HL-60/S4 (cell line): ENCODE measurements around the gene BRF1.
"Not testable (repeated sequence)": the region's sequence is repeated elsewhere in the genome, so short reads cannot be mapped to it uniquely, and the experiment has no call there.

Experiments
- in situ Hi-C: fragments of 300-500 bp; cut with MboI; formaldehyde crosslinking; loops from 2 replicates; pipeline ENCODE4 v1.14.3; 2022; ENCODE audit warnings: low sequenced_read_pairs

The BRF1 gene

GRCh38 chr14:105333613-105334364, 33.0 kb upstream of the BRF1 start:
- in situ Hi-C loops, result no loop called here

- in situ Hi-C loops, result no loop called here
Observed at GRCh38 chr14:105333020-105333490, 32.3 kb upstream of the BRF1 start.

GRCh38 chr14:105332350-105332874, 31.6 kb upstream of the BRF1 start:
- in situ Hi-C loops, result no loop called here

GRCh38 chr14:105331575-105332349, 31.0 kb upstream of the BRF1 start:
- in situ Hi-C loops, result no loop called here

- in situ Hi-C loops, result no loop called here
Observed at GRCh38 chr14:105330491-105330895, 29.7 kb upstream of the BRF1 start.

- in situ Hi-C loops, result no loop called here
Observed at GRCh38 chr14:105329411-105330150, 28.8 kb upstream of the BRF1 start.

GRCh38 chr14:105328678-105329390, 28.0 kb upstream of the BRF1 start:
- in situ Hi-C loops, result no loop called here

- in situ Hi-C loops, result no loop called here
Observed at GRCh38 chr14:105328070-105328677, 27.4 kb upstream of the BRF1 start.

GRCh38 chr14:105327695-105328045, 26.9 kb upstream of the BRF1 start:
- in situ Hi-C loops, result not testable (repeated sequence)

GRCh38 chr14:105326891-105327694, 26.3 kb upstream of the BRF1 start:
- in situ Hi-C loops, result no loop called here

- in situ Hi-C loops, result no loop called here
Observed at GRCh38 chr14:105326568-105326867, 25.7 kb upstream of the BRF1 start.

- in situ Hi-C loops, result no loop called here
Observed at GRCh38 chr14:105325716-105326567, 25.1 kb upstream of the BRF1 start.

GRCh38 chr14:105325303-105325702, 24.5 kb upstream of the BRF1 start:
- in situ Hi-C loops, result no loop called here

- in situ Hi-C loops, result no loop called here
Observed at GRCh38 chr14:105324871-105325270, 24.1 kb upstream of the BRF1 start.

- in situ Hi-C loops, result no loop called here
Observed at GRCh38 chr14:105324080-105324778, 23.4 kb upstream of the BRF1 start.

GRCh38 chr14:105323663-105324062, 22.9 kb upstream of the BRF1 start:
- in situ Hi-C loops, result no loop called here

GRCh38 chr14:105322791-105323556, 22.2 kb upstream of the BRF1 start:
- in situ Hi-C loops, result no loop called here
